DMS53 treated with DMSO at 0.1 percent for 48 hours (cell line): ENCODE results near the gene THUMPD1.
"Not testable (repeated sequence)": the region's sequence is repeated elsewhere in the genome, so short reads cannot be mapped to it uniquely, and the experiment has no call there.

ENCODE experiments used
- DNase-seq: peaks from one replicate; lab custom pipeline; 2025; ENCODE audit not compliant: unreplicated experiment; lab: John Stamatoyannopoulos, UW

Gene THUMPD1

GRCh38 chr16:20749474-20749873, 7.9 kb upstream of the THUMPD1 start:
- no peak for DNase-seq

GRCh38 chr16:20747030-20747816, 5.6 kb upstream of the THUMPD1 start:
- no peak for DNase-seq

- DNase-seq: no peak
These were observed 4.8 kb upstream of the THUMPD1 start for GRCh38 chr16:20746461-20746860.

DNA sequence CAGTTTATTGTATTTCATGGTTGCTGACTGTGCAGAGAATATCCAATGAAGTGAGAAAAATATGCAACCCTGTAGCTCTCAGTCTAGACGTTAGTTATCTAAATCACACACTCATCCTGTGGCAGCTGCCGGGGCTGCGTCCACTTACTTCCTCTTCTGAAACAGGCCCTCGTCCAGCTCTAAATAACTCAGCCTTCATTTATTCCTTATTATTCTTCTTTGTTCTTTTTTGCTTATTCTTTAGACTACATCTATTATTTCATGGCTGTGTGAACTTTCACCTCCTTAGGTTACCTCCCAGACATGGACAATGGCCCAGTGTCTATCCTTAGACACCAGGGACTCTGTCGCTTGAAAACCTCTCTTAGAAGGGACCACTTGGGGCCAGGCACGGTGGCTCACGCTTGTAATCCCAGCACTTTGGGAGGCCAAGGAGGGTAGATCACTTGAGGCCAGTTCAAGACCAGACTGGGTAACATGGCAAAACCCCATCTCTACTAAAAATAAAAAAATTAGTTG, 3.4 kb upstream of the THUMPD1 start:
- no peak for DNase-seq

GRCh38 chr16:20743591-20743990, 2.0 kb upstream of the THUMPD1 start:
- DNase-seq: no peak

DNA sequence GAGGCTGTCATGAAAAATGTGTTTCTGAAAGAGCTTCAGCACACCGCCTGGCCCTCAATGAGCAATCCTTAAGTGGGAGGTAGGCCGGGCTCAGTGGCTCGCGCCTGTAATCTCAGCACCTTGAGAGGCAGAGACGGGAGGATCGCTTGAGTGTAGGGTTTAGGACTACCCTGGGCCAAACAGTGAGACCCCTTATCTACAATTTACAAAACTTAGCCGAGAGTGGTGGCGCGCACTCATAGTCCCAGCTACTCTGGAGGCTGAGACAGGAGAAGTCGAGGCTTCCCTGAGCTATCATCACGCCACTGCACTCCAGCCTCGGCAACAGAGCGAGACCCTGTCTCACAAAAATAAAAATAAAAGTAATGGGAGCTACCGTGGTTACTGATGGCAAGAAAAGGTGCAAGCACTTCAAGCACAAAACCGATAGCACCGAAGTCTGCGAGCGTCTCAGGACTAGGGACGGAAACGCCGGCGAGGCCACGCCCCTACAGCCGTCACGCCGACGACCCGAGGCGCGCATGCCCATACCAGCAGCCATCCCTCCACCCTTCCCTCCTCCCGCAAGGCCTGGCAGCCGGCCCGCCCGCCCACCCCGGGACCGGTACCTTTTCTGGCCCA, 607 bp downstream of the THUMPD1 start:
- peak; percentile 18 for DNase-seq

GRCh38 chr16:20740007-20740883, 1.4 kb downstream of the THUMPD1 start:
- DNase-seq: no peak

DNA sequence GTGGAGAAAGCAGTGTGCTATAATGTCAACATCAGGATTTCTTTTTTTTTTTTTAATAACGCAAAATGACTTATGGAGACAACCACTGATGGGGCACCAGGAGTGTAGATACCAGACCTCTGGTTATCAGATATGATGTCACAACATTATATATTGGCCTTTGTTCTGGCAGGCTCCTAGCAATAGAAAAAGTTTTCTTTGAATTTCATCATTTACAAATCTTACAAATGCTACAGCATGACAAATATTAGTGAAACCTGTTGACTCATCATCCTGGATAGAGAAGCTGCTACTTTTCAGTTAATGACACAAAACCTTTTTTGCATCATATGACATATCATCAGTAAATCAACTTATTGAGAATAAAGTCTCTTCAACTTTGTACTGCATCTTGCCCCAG, 6.1 kb downstream of the THUMPD1 start:
- DNase-seq: no peak

DNA sequence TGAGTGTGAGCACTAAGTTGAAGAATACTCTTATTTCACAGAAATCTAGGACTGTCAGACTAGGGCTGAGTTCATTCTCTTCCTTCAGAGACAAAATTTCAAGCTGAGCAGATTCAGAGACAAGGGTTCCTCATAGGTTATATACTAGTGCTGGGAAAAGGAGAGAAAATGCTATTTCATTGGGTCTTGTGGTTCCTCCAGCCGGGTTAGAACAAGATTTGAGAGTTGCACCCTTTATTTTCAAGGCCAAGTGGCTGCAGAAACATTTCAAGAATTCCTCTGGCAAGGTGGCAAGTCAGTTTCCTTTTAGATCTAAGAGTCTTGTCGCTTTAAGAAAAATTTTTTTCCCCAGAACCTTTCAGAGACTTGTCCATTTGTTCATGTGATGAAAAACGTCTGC, 6.8 kb downstream of the THUMPD1 start:
- no peak for DNase-seq

GRCh38 chr16:20734056-20734455, 7.6 kb downstream of the THUMPD1 start:
- DNase-seq: no peak

- no peak for DNase-seq
These were observed 12.5 kb downstream of the THUMPD1 start for GRCh38 chr16:20729141-20729540.

- no peak for DNase-seq
These were observed 14.4 kb downstream of the THUMPD1 start for GRCh38 chr16:20727181-20727580.

DNA sequence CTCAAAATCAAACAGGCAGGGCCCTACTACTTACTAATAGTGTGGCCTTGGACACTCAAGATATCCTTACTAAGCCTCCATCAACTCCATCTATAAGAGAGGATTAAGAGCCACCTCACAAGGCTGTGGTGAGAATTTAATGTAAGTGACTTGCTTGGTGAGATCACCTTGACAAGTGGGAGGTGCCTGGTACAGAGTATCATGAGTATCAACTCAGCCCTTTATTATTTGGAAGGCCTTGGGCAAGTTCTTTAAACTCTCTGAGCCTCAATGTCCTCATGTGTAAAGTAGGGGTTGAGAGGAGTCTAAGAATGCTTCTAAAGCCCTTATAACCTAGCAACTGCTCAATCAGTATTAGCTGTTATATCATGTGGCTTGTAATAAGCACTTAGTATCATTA, 15.0 kb downstream of the THUMPD1 start:
- DNase-seq: no peak

DNA sequence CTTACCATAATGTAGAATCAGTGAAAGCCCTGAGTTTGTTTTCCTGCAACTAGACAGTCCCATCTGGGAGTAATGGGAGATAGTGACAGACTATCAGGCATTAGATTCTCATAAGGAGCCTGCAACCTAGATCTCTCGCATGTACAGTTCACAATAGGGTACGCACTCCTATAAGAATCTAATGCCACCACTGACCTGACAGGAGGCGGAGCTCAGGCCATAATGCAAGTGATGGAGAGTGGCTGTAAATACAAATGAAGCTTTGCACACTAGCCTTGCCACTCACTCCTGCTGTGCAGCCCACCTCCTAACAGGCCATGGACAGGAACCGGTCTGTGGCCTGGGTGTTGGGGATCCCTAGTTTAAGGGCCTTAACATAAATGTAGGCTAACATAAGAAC, 21.4 kb downstream of the THUMPD1 start:
- no peak for DNase-seq

DNA sequence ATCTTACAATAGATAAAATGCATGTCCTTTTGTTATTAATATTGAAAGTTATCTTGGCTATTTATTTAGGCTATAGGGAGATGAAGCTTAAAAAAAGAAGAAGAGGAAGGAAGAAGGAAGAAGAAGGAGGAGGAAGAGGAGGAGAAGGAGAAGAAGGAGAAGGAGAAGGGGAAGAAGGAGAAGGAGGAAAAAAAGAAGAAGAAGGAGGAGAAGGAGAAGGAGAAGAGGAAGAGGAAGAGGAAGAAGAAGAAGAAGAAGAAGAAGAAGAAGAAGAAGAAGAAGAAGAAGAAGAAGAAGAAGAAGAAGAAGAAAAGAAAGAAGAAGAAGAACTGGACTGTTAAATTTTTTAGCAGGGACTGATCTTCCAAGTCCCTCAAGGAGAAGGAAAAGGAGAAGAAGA, 23.9 kb downstream of the THUMPD1 start:
- DNase-seq: not testable (repeated sequence)

- no peak for DNase-seq
These were observed 30.2 kb downstream of the THUMPD1 start for GRCh38 chr16:20711277-20711911.

GRCh38 chr16:20708129-20708528, 33.5 kb downstream of the THUMPD1 start:
- peak; percentile 4 for DNase-seq

- DNase-seq: no peak
These were observed 34.2 kb downstream of the THUMPD1 start for GRCh38 chr16:20707461-20707860.

- not testable (repeated sequence) for DNase-seq
These were observed 35.6 kb downstream of the THUMPD1 start for GRCh38 chr16:20705972-20706371.

GRCh38 chr16:20704281-20704680, 37.3 kb downstream of the THUMPD1 start:
- DNase-seq: no peak

GRCh38 chr16:20701692-20702091, 39.9 kb downstream of the THUMPD1 start:
- not testable (repeated sequence) for DNase-seq
